Measurements from ENCODE around the gene EML5.
"Not testable (repeated sequence)": the region's sequence is repeated elsewhere in the genome, so short reads cannot be mapped to it uniquely, and the experiment has no call there.

The EML5 gene

DNA sequence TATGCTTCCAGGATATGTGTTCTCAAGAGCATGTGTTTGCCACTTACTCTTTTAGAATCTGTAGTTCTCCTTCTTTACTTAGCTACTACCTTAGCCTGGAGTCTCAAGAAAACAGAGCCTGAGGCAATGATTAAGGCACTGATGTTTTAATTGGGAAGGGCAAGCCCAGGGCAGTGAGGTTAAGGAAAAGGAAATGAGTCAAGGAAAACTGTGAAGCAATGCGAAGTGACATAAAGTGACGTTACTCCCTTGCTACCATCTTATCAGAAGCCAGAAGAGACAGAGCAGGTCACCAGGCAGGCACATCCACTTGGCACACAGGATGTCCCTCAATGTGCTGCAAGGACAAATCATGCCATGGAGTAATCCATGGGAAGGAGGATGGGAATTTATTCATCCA, 11.3 kb upstream of the EML5 start:
- DNase-seq (ENCODE audit: low read depth, low spot score): no peak

DNA sequence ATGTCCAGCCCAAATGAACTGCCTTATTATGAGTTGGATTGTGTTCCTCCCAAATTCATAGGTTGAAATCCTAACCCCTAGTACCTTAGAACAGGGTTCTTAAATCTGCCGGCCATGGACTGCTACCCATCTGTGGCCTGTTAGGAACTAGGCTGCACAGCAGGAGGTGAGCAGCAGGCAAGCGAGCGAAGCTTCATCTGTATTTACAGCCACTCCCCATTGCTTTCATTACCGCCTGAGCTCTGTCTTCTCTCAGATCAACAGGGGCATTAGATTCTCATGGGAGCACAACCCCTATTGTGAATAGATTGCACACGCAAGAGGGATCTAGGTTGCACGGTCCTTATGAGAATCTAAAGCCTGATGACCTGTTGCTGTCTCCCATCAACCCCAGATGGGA, 9.8 kb upstream of the EML5 start:
- no peak for DNase-seq (ENCODE audit: low read depth, low spot score)

DNA sequence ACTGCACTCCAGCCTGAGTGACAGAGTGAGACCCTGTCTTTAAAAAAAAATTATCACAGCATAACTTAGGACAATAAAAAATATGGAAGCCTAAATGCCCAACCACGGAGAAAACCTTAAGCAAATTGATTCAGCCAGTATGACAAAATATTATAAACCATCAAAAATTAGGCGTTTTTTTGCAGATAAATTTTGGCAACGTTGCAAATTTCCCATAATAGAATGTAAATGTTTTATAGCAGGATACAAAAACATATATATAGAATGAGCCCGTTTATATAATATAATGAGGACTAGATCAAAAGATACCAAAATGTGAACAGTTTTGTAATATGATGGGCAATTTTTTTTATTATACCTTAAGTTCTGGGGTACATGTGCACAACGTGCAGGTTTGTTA, 6.8 kb upstream of the EML5 start:
- no peak for DNase-seq (ENCODE audit: low read depth, low spot score)

DNA sequence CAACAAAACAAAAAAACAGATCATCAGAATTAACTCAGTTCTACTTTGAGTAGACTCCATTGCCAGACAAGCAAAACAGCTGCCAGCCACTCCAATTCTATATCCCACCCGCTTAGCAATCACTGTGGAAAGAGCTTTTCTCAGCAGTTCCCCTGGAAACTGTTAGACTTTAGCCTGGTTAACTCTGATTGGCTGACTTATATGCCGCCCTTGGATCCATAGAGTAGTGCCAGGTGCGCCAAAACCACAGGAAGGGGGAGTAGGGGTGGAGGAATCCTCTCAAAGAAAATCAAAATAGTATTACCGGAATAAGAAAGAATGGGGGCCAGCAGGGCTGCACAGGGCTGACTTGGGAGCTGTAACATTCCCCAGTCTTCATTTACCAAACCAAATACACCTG, 5.4 kb upstream of the EML5 start:
- DNase-seq (ENCODE audit: low read depth, low spot score): no peak

DNA sequence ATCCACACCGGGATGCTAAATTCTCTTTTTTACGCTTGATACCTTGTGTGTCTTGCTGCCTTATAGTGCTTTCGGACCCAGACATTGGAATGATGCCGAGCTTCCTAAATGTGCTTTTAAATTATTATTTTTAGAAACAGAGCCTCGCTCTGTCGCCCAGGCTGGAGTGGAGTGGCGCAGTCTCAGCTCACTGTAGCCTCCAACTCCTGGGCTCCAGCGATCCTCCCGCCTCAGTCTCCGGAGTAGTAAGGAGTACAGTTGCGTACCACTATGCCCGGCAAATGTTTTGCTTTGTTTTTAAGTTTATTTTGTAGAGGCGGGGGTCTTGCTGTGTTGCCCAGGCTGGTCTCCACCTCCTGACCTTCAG, 489 bp upstream of the EML5 start:
- no peak for DNase-seq (ENCODE audit: low read depth, low spot score)

DNA sequence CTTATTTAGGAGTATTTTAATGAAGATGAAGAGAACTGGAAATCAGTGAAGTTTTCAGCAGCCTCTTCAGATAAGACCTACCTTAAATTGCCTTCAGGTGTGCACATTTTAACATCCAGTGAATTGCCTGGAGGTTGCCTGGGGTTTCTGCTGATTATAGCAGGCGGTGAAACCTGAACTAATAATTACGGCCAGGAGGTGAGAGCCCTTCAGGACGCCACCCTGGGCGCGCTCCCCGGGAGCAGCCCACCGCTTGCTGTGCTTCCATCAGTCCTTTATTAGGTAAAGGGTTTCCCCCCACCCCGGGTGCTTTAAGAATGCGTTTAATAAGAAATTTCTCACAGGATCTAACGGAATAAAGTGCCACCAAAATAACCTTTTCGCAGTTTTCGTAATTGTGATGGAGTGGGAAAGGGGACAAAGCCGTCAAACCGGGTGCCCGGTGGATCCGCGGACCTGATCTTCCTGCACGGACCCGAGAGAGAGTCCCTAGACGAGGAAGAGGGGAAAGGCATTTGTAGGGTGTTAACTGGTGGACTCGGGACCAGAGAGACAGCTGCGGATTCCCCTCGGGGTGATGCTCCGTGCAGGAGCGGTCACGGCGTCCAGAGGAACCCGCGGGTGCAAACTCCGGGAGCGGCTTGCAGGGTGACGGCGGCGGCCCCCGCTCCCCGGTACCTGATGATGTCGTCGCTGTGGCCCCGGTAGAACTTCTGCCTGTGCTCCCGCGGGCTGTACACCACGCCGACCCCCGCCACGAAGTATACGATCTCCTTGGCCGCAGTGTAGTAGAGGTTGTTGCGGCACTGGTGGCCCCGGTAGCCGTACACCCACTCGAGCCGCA, 902 bp downstream of the EML5 start:
- no peak for DNase-seq (ENCODE audit: low read depth, low spot score)

DNA sequence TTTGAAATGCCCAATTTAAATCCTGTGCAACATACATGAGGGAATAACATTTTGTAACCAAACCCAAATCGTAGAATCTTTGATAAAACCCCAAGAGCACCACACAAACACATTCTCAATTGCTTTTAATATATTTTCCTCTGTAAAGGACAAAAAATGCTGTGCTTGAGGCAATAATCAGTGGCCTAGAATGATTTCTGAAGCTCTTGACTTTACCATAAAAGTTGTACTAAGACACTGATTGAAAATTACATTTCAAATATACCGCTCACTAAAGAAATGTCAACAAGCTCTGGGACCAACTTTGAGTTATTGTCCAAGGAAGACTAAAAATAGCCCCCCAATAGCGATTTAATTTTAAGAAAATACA, 1.5 kb downstream of the EML5 start:
- no peak for DNase-seq (ENCODE audit: low read depth, low spot score)

DNA sequence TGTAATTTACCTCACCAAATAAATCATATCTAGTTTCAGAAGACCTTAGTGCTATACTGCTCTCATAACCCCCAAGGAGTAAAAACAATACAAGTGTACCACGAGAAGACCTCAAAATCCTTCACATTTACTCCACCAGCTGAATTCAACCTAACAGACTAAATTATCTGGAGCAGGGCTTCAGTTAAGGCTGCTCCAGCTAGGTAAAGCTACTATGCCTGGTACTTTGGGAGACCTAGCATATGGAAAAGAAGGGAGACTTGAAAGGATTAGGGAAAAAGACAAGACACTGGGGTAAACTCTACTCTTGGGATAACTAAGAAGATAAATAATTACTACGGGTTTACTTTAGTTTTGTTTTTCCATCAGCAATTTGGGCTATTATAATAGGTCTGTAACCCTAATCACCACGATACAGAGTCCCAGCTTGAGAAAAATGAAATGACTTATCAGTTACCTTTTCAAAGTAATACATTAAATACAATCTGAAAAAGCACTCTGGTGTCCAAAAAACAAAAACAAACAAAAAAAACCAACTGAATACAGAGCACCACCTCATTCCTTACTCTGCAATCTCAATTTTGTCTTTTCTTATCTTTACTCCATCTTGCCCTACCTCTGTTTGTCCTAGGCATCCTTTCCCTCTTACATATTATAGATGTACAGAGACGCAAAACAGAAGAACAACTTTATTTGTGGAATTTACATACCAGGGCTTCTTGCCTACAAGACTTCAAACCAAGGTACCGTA, 2.1 kb downstream of the EML5 start:
- DNase-seq (ENCODE audit: low read depth, low spot score): no peak

DNA sequence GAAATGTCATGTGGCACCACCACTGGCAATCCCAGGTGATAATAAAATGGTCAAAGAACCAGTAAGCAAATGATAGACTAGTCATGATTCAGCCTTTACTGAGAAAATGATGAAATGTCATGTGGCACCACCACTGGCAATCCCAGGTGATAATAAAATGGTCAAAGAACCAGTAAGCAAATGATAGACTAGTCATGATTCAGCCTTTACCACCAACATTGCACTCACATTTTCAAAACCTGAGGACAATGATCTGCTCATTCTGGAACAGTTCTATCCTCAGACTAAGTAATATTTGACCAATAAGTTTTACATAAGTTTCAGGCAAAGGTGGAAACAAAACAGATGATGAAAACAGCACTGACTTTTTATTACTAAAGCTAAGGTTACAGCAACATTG, 3.2 kb downstream of the EML5 start:
- not testable (repeated sequence) for DNase-seq (ENCODE audit: low read depth, low spot score)

DNA sequence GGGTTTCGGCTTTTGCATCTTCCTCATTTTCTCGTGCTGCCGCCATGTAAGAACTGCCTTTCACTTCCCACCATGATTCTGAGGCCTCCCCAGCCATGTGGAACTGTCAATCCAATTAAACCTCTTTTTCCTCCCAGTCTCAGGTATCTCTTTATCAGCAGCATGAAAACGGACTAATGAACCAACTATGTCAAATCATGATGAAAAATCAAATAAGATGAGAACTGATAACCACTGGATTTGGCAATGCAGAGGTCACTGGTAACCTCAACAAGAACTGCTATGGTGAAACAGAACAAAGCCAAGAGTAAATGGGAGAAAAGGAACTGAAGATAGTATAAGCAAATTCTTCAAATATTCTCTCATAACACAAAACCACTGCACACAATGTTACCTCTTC, 6.0 kb downstream of the EML5 start:
- DNase-seq (ENCODE audit: low read depth, low spot score): no peak

DNA sequence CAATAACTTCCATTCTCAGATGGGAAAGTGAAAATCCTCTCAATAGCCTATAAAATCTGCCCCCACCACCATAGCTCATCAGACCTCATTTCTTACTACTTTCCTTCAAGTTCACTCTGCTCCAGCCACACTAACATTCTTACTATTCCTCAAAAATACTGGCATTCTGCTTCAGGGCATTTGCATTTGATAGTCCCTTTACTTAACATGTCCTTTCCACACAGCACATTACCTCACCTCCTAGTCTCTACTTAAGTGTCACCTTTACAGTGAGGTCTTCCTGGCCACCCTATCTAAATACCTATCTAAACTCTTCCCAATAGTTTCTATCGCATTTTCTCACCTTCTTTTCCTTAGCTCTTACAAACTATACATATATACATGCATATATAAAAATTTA, 6.8 kb downstream of the EML5 start:
- no peak for DNase-seq (ENCODE audit: low read depth, low spot score)

DNA sequence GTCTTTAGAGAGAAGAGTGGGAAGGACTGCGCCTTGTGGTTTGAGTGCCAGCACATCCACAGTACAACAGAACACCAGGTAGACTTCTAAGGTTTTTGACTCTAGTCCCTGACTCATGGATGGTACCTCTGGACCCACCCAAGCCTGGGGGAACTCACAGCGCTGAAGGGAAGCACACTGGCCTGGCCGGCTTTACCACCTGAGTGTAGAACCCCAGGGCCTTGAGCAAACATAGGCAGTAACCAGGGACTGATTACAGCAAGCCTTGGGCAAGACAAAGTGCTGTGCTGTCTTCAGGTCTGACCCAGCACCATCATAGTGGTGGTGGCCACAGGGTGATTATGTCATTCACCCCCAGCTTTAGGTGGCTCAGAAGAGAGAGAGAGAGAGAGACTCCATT, 17.2 kb downstream of the EML5 start:
- no peak for DNase-seq (ENCODE audit: low read depth, low spot score)

DNA sequence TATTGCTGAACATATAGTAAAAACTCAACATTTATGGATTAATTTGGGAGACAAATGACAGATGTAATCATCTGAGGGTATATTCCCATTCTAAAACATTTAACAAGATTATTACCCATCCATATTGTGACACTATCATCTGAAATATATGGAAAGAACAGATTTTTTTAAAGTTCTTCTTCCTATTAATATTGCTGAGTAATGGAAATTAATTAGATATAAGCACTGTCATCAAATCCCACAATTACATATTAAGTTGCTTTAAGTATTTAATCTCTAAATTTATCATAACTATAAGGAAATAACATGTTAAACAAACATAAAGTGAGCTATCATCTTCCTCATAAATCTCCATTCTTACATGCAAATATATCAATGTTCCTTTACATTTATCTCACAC, 22.0 kb downstream of the EML5 start:
- DNase-seq (ENCODE audit: low read depth, low spot score): no peak

DNA sequence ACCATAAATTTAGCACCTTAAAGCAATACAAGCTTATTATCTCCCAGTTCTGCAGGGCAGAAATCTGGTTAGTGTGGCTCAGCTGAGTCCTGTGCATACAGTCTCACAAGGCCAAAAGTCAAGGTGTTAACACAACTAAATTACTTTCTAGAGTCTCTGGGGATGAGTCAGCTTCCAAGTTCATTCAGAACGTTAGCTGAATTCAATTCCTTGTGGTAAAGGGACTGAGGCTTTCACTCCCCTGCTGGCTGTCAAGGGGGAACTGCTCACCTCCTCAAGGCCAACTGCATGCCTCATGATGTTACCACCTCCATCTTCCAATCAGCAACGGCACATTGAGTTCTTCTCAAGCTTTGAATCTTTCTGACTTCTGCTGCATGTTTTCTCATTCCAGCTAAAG, 27.6 kb downstream of the EML5 start:
- no peak for DNase-seq (ENCODE audit: low read depth, low spot score)

DNA sequence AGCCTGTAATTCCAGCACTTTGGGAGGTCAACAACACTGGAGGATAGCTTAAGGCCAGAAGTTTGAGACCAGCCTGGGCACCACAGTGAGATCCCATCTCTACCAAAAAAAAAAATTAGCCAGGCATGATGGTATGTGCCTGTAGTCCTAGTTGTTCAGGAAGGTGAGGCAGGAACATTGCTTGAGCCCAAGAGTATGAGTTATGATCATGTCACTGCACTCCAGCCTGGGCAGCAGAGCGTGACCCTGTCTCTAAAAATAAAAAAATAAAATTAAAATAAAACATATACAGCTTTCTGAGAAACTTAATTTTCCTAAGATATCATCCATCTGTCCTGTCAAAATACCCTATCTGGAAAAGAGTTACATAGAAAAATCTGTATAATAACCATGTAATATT, 38.9 kb downstream of the EML5 start:
- DNase-seq (ENCODE audit: low read depth, low spot score): no peak

DNA sequence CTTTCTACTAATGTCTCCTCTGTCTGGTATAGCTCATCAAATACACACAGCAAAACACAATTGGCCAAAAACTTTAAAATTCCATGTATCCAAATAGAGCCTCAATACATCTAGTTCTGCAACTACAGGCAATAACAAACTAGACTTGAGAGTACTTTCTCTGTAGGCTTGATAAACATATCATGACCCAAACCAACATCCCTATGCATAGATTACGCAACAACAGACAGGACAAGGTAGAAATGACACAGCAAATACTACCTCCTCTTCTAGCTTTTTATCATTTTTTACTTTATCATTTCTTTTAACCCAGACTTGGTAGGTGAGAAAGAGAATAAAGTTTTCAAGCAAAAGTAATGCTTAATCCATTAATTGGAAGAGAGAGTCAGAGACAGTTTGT, 41.8 kb downstream of the EML5 start:
- DNase-seq (ENCODE audit: low read depth, low spot score): no peak

DNA sequence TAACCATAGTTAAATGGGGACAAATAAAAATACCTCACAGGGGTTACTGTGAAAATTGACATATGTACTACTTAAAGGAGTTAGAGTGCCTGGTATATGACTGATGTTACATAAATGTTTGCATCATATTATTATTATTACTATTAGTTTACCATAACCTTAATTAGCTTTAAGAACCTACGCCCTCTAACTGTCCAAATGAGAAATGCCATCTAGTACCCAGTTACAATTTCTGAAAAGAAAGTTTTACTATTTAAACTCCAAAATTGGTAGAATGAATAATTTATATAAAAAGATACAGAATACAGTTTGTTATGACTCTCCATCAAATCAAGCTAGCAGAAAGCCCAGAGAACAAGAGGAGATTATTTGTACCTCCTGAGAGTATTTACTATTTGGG, 42.3 kb downstream of the EML5 start:
- no peak for DNase-seq (ENCODE audit: low read depth, low spot score)

DNA sequence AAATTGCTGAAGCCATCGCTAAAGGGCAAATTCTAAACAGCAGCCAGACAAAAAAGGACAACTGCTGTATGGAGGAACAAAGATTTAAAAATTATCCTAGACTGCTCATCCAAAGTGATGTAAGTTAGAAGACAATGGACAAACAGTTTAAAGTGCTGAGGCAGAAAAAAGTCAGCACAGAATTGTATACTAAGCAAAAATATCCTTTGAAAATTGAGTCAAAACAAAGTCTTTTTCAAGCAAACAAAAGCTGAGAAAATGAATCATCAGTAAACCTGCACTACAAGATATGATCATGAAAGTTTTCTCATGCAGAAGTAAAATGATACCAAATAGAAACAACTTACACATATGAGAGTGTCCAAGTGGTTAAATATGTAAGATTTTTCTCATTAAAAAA, 43.6 kb downstream of the EML5 start:
- DNase-seq (ENCODE audit: low read depth, low spot score): no peak

DNA sequence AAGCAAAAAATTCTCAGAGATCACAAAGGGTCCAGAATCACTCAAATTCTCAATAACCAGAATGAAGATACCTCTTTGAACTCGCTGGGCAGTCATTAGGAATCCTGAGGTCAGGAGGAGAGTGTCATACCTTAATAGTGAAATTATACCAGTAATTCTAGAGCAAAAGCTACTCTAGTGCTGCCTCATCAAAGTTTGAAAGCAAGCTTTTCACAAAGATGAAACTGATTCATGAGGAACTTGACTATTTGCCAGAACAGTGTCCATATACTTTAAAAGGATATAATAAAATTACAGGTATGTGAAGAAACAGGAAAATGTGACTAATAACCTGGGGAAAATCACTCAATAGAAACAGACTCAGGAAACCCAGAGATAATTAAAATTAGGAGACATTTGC, 44.5 kb downstream of the EML5 start:
- DNase-seq (ENCODE audit: low read depth, low spot score): no peak

DNA sequence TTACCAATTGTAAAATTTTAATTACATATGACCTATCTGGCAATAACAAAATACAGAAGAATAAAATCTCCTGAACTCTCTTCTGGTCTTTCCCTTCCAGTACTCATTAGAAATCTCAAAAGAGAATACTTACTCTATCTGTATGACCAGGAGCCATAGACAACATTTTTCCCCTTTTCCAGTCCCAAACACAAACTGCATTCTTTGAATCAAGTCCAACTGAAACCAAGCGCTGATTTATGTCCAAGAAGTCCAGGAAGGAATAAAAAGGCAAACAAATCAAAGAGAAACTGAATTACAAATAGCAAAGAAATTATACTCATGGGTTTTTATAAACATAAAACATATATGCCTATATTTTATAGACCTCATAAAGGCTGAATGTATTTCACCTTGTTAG, 46.7 kb downstream of the EML5 start:
- DNase-seq (ENCODE audit: low read depth, low spot score): no peak

DNA sequence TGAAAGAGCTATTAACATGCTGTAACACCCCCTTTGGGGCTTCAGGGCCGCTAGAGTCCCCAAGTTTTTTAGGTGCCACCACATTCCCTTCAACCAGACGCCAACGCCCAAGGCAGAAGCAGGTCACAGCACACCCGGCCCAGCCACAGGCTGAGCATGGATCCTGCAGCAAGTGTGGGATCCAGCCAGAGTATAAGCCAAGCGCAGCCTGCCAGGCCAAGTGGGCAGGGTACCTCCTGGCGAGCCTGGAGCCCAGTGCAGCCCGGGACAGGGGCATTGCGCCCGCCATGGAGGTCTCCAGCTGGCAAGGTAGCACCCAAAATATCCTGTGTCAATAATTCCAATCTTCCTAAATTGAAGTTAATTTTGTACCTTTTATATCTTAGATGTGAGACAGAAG, 55.5 kb downstream of the EML5 start:
- no peak for DNase-seq (ENCODE audit: low read depth, low spot score)

DNA sequence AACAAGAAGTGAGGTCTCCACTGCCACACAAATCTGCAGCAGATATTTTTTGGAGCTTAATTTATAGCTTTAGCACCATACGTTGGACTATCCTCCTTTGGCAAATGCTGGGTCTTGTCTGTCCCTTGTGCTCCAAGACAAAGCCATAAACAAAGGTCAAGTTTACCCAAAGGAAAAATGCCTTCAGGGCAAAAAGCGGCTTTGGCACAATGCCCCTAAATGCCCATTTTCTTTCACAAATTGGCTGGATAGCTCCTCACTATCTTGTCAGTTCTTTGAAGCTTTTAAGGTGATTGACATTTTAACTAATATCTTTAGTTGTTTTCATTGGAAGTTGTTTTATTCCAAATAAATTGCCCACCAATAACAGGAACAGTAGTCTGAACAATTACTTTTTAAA, 59.6 kb downstream of the EML5 start:
- DNase-seq (ENCODE audit: low read depth, low spot score): no peak

DNA sequence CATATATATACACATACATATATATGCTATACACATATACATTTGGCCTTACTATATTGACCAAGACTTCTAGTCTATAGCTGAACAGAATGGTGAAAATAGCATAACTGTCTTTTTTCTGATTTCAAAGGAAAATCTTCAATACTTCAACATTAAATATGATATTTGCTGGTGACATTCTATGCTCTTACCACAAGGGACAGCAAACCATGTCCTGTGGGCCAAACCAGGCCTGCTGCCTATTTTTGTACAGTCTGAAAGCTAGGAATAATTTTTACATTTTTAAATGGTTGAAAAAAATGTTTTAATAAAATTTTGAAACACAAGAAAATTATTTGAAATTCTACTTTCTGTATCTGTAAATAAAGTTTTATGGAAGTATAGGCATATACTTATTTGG, 63.6 kb downstream of the EML5 start:
- DNase-seq (ENCODE audit: low read depth, low spot score): no peak

DNA sequence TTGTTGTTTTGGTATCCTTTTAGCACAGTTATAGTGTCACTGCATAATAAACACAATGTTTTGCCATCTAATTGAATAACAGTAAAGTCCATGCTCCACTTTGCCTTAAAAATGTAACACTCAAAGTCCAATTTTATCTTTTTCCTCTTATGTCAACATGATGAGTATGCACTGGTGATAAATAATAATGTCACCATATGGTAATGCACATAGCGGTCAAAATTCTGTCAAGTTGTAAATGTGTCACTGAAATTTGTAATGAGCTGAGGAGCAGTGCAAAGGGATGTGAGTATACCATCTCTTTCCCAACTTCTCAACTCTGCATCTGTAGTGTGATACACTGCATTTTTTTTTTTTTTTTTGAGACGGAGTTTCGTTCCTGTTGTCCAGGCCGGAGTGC, 65.7 kb downstream of the EML5 start:
- DNase-seq (ENCODE audit: low read depth, low spot score): no peak
